Measurements from ENCODE around the gene IGSF9B. TPM values are rescaled to one million over a fixed set of nuclear protein-coding genes. Genes with fewer than 3 reads are reported as not detected.
A peak's percentile ranks its signal among the peaks of the same experiment; 100 is the strongest.
"Not testable (repeated sequence)": the region's sequence is repeated elsewhere in the genome, so short reads cannot be mapped to it uniquely, and the experiment has no call there.

Gene IGSF9B
- polyA plus RNA-seq: 1 to 10 TPM in 1 of 2 donors, under 1 TPM in 1; 0.93 to 5.5 TPM

GRCh38 chr11:133956650-133957633, at the start of gene IGSF9B:
IGSF9B (minus strand) TSS chr11:133956968; CDS start chr11:133956754, 214 bp downstream.
- 1 to 2% methylated on average over 99 to 100 of the region's 100 CpGs for WGBS, 2 donors
- H3K36me3 ChIP-seq (ENCODE audit: control insufficient read depth in 2 of 2, insufficient read depth in 2 of 2, low read length in 1 of 2): no peaks in the 10 kb centered on the region
- H3K9me3 ChIP-seq (ENCODE audit: control insufficient read depth in 2 of 2, insufficient read depth in 1 of 2, low read depth in 1 of 2, low read length in 1 of 2): no peaks in the 10 kb centered on the region
- peak within 1 kb of the TSS; percentile 68 to 82 for H3K27ac ChIP-seq (ENCODE audit: low read depth in 2 of 2, low read length in 1 of 2)
- H3K4me1 ChIP-seq (ENCODE audit: control insufficient read depth in 2 of 2, insufficient read depth in 2 of 2, low read length in 1 of 2): peaks cover 0 to 4% of the 10 kb centered on the region in 2 donors
- peak within 1 kb of the TSS; percentile 50 to 66 for H3K4me3 ChIP-seq (ENCODE audit: low read depth in 1 of 2, low read length in 2 of 2)
- H3K27me3 ChIP-seq (ENCODE audit: control insufficient read depth in 1 of 2, insufficient read depth in 2 of 2, low read length in 2 of 2): peaks cover 0 to 6% of the 10 kb centered on the region in 2 donors

- Histone ChIP-seq H3K27ac (ENCODE audit: low read depth in 2 of 2, low read length in 1 of 2) (peak overlapping the region in 1 of 2 donors; percentile 15), H3K36me3 (ENCODE audit: control insufficient read depth in 2 of 2, insufficient read depth in 2 of 2, low read length in 1 of 2) (no peaks in the 10 kb centered on the region), H3K4me3 (ENCODE audit: low read depth in 1 of 2, low read length in 2 of 2) (no peak overlapping the region), H3K27me3 (ENCODE audit: control insufficient read depth in 1 of 2, insufficient read depth in 2 of 2, low read length in 2 of 2) (no peaks in the 10 kb centered on the region), H3K4me1 (ENCODE audit: control insufficient read depth in 2 of 2, insufficient read depth in 2 of 2, low read length in 1 of 2) (no peaks in the 10 kb centered on the region), H3K9me3 (ENCODE audit: control insufficient read depth in 2 of 2, insufficient read depth in 1 of 2, low read depth in 1 of 2, low read length in 1 of 2) (no peaks in the 10 kb centered on the region)
- WGBS, 2 donors: 33 to 38% methylated on average over 10 of the region's 10 CpGs
These were observed 47.9 kb upstream of the IGSF9B start for GRCh38 chr11:134004496-134005172.

GRCh38 chr11:134003792-134004495, 47.2 kb upstream of the IGSF9B start:
- Histone ChIP-seq H3K36me3 (ENCODE audit: control insufficient read depth in 2 of 2, insufficient read depth in 2 of 2, low read length in 1 of 2) (no peaks in the 10 kb centered on the region), H3K27me3 (ENCODE audit: control insufficient read depth in 1 of 2, insufficient read depth in 2 of 2, low read length in 2 of 2) (no peaks in the 10 kb centered on the region), H3K4me1 (ENCODE audit: control insufficient read depth in 2 of 2, insufficient read depth in 2 of 2, low read length in 1 of 2) (no peaks in the 10 kb centered on the region), H3K9me3 (ENCODE audit: control insufficient read depth in 2 of 2, insufficient read depth in 1 of 2, low read depth in 1 of 2, low read length in 1 of 2) (no peaks in the 10 kb centered on the region), H3K4me3 (ENCODE audit: low read depth in 1 of 2, low read length in 2 of 2) (no peak overlapping the region), H3K27ac (ENCODE audit: low read depth in 2 of 2, low read length in 1 of 2) (no peak overlapping the region)
- 47 to 54% methylated on average over 9 of the region's 9 CpGs for WGBS, 2 donors

GRCh38 chr11:134002819-134003218, 46.1 kb upstream of the IGSF9B start:
- H3K27me3 ChIP-seq (ENCODE audit: control insufficient read depth in 1 of 2, insufficient read depth in 2 of 2, low read length in 2 of 2); H3K4me1 ChIP-seq (ENCODE audit: control insufficient read depth in 2 of 2, insufficient read depth in 2 of 2, low read length in 1 of 2); H3K9me3 ChIP-seq (ENCODE audit: control insufficient read depth in 2 of 2, insufficient read depth in 1 of 2, low read depth in 1 of 2, low read length in 1 of 2); H3K27ac ChIP-seq (ENCODE audit: low read depth in 2 of 2, low read length in 1 of 2); H3K36me3 ChIP-seq (ENCODE audit: control insufficient read depth in 2 of 2, insufficient read depth in 2 of 2, low read length in 1 of 2); H3K4me3 ChIP-seq (ENCODE audit: low read depth in 1 of 2, low read length in 2 of 2): not testable (repeated sequence)
- WGBS, 2 donors: 94 to 95% methylated on average over 31 to 37 of the region's 37 CpGs

- not testable (repeated sequence) for H3K4me3 ChIP-seq (ENCODE audit: low read depth in 1 of 2, low read length in 2 of 2); H3K4me1 ChIP-seq (ENCODE audit: control insufficient read depth in 2 of 2, insufficient read depth in 2 of 2, low read length in 1 of 2); H3K27ac ChIP-seq (ENCODE audit: low read depth in 2 of 2, low read length in 1 of 2); H3K9me3 ChIP-seq (ENCODE audit: control insufficient read depth in 2 of 2, insufficient read depth in 1 of 2, low read depth in 1 of 2, low read length in 1 of 2); H3K36me3 ChIP-seq (ENCODE audit: control insufficient read depth in 2 of 2, insufficient read depth in 2 of 2, low read length in 1 of 2); H3K27me3 ChIP-seq (ENCODE audit: control insufficient read depth in 1 of 2, insufficient read depth in 2 of 2, low read length in 2 of 2)
- WGBS, 2 donors: 73 to 78% methylated on average over 10 of the region's 10 CpGs
These were observed 45.6 kb upstream of the IGSF9B start for GRCh38 chr11:134002338-134002737.

GRCh38 chr11:134001596-134001995, 44.8 kb upstream of the IGSF9B start:
- Histone ChIP-seq H3K27ac (ENCODE audit: low read depth in 2 of 2, low read length in 1 of 2) (no peak overlapping the region), H3K27me3 (ENCODE audit: control insufficient read depth in 1 of 2, insufficient read depth in 2 of 2, low read length in 2 of 2) (no peaks in the 10 kb centered on the region), H3K4me3 (ENCODE audit: low read depth in 1 of 2, low read length in 2 of 2) (no peak overlapping the region), H3K36me3 (ENCODE audit: control insufficient read depth in 2 of 2, insufficient read depth in 2 of 2, low read length in 1 of 2) (no peaks in the 10 kb centered on the region), H3K9me3 (ENCODE audit: control insufficient read depth in 2 of 2, insufficient read depth in 1 of 2, low read depth in 1 of 2, low read length in 1 of 2) (no peaks in the 10 kb centered on the region), H3K4me1 (ENCODE audit: control insufficient read depth in 2 of 2, insufficient read depth in 2 of 2, low read length in 1 of 2) (no peaks in the 10 kb centered on the region)
- 80 to 82% methylated on average over 6 of the region's 6 CpGs for WGBS, 2 donors

- Histone ChIP-seq H3K4me3 (ENCODE audit: low read depth in 1 of 2, low read length in 2 of 2) (no peak overlapping the region), H3K4me1 (ENCODE audit: control insufficient read depth in 2 of 2, insufficient read depth in 2 of 2, low read length in 1 of 2) (no peaks in the 10 kb centered on the region), H3K27me3 (ENCODE audit: control insufficient read depth in 1 of 2, insufficient read depth in 2 of 2, low read length in 2 of 2) (no peaks in the 10 kb centered on the region), H3K36me3 (ENCODE audit: control insufficient read depth in 2 of 2, insufficient read depth in 2 of 2, low read length in 1 of 2) (no peaks in the 10 kb centered on the region), H3K27ac (ENCODE audit: low read depth in 2 of 2, low read length in 1 of 2) (no peak overlapping the region), H3K9me3 (ENCODE audit: control insufficient read depth in 2 of 2, insufficient read depth in 1 of 2, low read depth in 1 of 2, low read length in 1 of 2) (no peaks in the 10 kb centered on the region)
- WGBS, 2 donors: 76 to 78% methylated on average over 6 of the region's 6 CpGs
These were observed 44.3 kb upstream of the IGSF9B start for GRCh38 chr11:134001088-134001487.

- Histone ChIP-seq H3K36me3 (ENCODE audit: control insufficient read depth in 2 of 2, insufficient read depth in 2 of 2, low read length in 1 of 2) (no peaks in the 10 kb centered on the region), H3K27me3 (ENCODE audit: control insufficient read depth in 1 of 2, insufficient read depth in 2 of 2, low read length in 2 of 2) (no peaks in the 10 kb centered on the region), H3K27ac (ENCODE audit: low read depth in 2 of 2, low read length in 1 of 2) (no peak overlapping the region), H3K4me3 (ENCODE audit: low read depth in 1 of 2, low read length in 2 of 2) (no peak overlapping the region), H3K9me3 (ENCODE audit: control insufficient read depth in 2 of 2, insufficient read depth in 1 of 2, low read depth in 1 of 2, low read length in 1 of 2) (no peaks in the 10 kb centered on the region), H3K4me1 (ENCODE audit: control insufficient read depth in 2 of 2, insufficient read depth in 2 of 2, low read length in 1 of 2) (no peaks in the 10 kb centered on the region)
- 72% methylated on average over 11 of the region's 11 CpGs for WGBS, 2 donors
These were observed 42.6 kb upstream of the IGSF9B start for GRCh38 chr11:133999355-133999754.

- no peaks in the 10 kb centered on the region for H3K9me3 ChIP-seq (ENCODE audit: control insufficient read depth in 2 of 2, insufficient read depth in 1 of 2, low read depth in 1 of 2, low read length in 1 of 2)
- no peaks in the 10 kb centered on the region for H3K4me1 ChIP-seq (ENCODE audit: control insufficient read depth in 2 of 2, insufficient read depth in 2 of 2, low read length in 1 of 2)
- H3K36me3 ChIP-seq (ENCODE audit: control insufficient read depth in 2 of 2, insufficient read depth in 2 of 2, low read length in 1 of 2): no peaks in the 10 kb centered on the region
- 74 to 78% methylated on average over 5 of the region's 5 CpGs for WGBS, 2 donors
- no peak overlapping the region for H3K27ac ChIP-seq (ENCODE audit: low read depth in 2 of 2, low read length in 1 of 2)
- no peak overlapping the region for H3K4me3 ChIP-seq (ENCODE audit: low read depth in 1 of 2, low read length in 2 of 2)
- H3K27me3 ChIP-seq (ENCODE audit: control insufficient read depth in 1 of 2, insufficient read depth in 2 of 2, low read length in 2 of 2): no peaks in the 10 kb centered on the region
These were observed 40.8 kb upstream of the IGSF9B start for GRCh38 chr11:133997554-133997953.
